Measurements from ENCODE around the gene SMURF2. TPM values are rescaled to one million over a fixed set of nuclear protein-coding genes. Genes with fewer than 3 reads are reported as not detected.

The SMURF2 gene
- total RNA-seq, 1 donor from 2014 or later = 24.6 TPM

GRCh38 chr17:64498308-64499203 is 163.6 kb downstream of the SMURF2 start:
- Histone ChIP-seq H3K9me3 (ENCODE audit: low read depth) (no peaks in the 10 kb centered on the region), H3K9ac (no peak overlapping the region), H2AFZ (replicated peaks) (no peak overlapping the region), H3K4me3 (no peak overlapping the region), H3K79me2 (ENCODE audit: low read depth) (peaks cover 75% of the 10 kb centered on the region), H3F3A (ENCODE audit: low read depth) (peaks cover 72% of the 10 kb centered on the region), H3K27me3 (no peaks in the 10 kb centered on the region), H3K4me2 (peak overlapping the region; percentile 91), H3K27ac (peak overlapping the region; percentile 91), H3K36me3 (peaks cover 45% of the 10 kb centered on the region), H4K20me1 (ENCODE audit: low read depth) (peaks cover 83% of the 10 kb centered on the region), H3K4me1 (peaks cover 13% of the 10 kb centered on the region)
- H3K4me3 Mint-ChIP-seq = peak overlapping the region; percentile 19
- peaks cover 7% of the 10 kb centered on the region for H3K27me3 Mint-ChIP-seq (ENCODE audit: insufficient read depth, low read depth)
- H3K36me3 Mint-ChIP-seq = peaks cover 41% of the 10 kb centered on the region
- TF ChIP-seq EZH2 (IDR thresholded peaks at IDR 0.05) = no peak
- TF ChIP-seq CTCF (IDR thresholded peaks at IDR 0.05) = no peak
- TF ChIP-seq EZH2phosphoT487 (IDR thresholded peaks at IDR 0.05) = no peak
- no peak overlapping the region for H3K27ac Mint-ChIP-seq
- H3K9me3 Mint-ChIP-seq = no peaks in the 10 kb centered on the region
- H3K4me1 Mint-ChIP-seq = peaks cover 39% of the 10 kb centered on the region
- DNase-seq (ENCODE audit: low spot score) = peak; percentile 27

GRCh38 chr17:64497565-64498035 is 164.5 kb downstream of the SMURF2 start:
- Mint-ChIP-seq H3K9me3 (no peaks in the 10 kb centered on the region), H3K27me3 (ENCODE audit: insufficient read depth, low read depth) (peaks cover 7% of the 10 kb centered on the region), H3K36me3 (peaks cover 36% of the 10 kb centered on the region), H3K4me3 (peak overlapping the region; percentile 99), H3K27ac (peak overlapping the region; percentile 17), H3K4me1 (peaks cover 39% of the 10 kb centered on the region)
- no peak overlapping the region for H3K9ac ChIP-seq
- TF ChIP-seq EZH2 (IDR thresholded peaks at IDR 0.05) (no peak), CTCF (IDR thresholded peaks at IDR 0.05) (no peak), EZH2phosphoT487 (IDR thresholded peaks at IDR 0.05) (no peak)
- H3K79me2 ChIP-seq (ENCODE audit: low read depth) = peaks cover 73% of the 10 kb centered on the region
- no peaks in the 10 kb centered on the region for H3K27me3 ChIP-seq
- no peak overlapping the region for H2AFZ ChIP-seq (replicated peaks)
- H3K36me3 ChIP-seq = peaks cover 40% of the 10 kb centered on the region
- peak overlapping the region; percentile 91 for H3K4me2 ChIP-seq
- no peaks in the 10 kb centered on the region for H3K9me3 ChIP-seq (ENCODE audit: low read depth)
- peaks cover 63% of the 10 kb centered on the region for H3F3A ChIP-seq (ENCODE audit: low read depth)
- peaks cover 10% of the 10 kb centered on the region for H3K4me1 ChIP-seq
- H3K27ac ChIP-seq = peak overlapping the region; percentile 91
- DNase-seq (ENCODE audit: low spot score) = no peak
- H4K20me1 ChIP-seq (ENCODE audit: low read depth) = peaks cover 73% of the 10 kb centered on the region
- peak overlapping the region; percentile 77 for H3K4me3 ChIP-seq

- peaks cover 56% of the 10 kb centered on the region for H3F3A ChIP-seq (ENCODE audit: low read depth)
- peaks cover 10% of the 10 kb centered on the region for H3K4me1 ChIP-seq
- H3K27ac ChIP-seq = peak within 1 kb of the TSS; percentile 91
- H3K79me2 ChIP-seq (ENCODE audit: low read depth) = peaks cover 66% of the 10 kb centered on the region
- H3K9ac ChIP-seq = peak within 1 kb of the TSS; percentile 52
- Mint-ChIP-seq H3K36me3 (peaks cover 33% of the 10 kb centered on the region), H3K4me3 (peak within 1 kb of the TSS; percentile 99), H3K27me3 (ENCODE audit: insufficient read depth, low read depth) (peaks cover 7% of the 10 kb centered on the region), H3K4me1 (peaks cover 37% of the 10 kb centered on the region), H3K27ac (peak within 1 kb of the TSS; percentile 94), H3K9me3 (no peaks in the 10 kb centered on the region)
- peak within 1 kb of the TSS; percentile 84 for H2AFZ ChIP-seq (replicated peaks)
- TF ChIP-seq EZH2 (IDR thresholded peaks at IDR 0.05) (peak; percentile 37), CTCF (IDR thresholded peaks at IDR 0.05) (peak; percentile 70), EZH2phosphoT487 (IDR thresholded peaks at IDR 0.05) (no peak)
- H3K36me3 ChIP-seq = peaks cover 40% of the 10 kb centered on the region
- peak; percentile 97 for DNase-seq (ENCODE audit: low spot score)
- peaks cover 67% of the 10 kb centered on the region for H4K20me1 ChIP-seq (ENCODE audit: low read depth)
- H3K27me3 ChIP-seq = no peaks in the 10 kb centered on the region
- no peaks in the 10 kb centered on the region for H3K9me3 ChIP-seq (ENCODE audit: low read depth)
- H3K4me3 ChIP-seq = peak within 1 kb of the TSS; percentile 77
- peak within 1 kb of the TSS; percentile 91 for H3K4me2 ChIP-seq
These were observed 165.1 kb downstream of the SMURF2 start, which contains the start of gene POLG2 for GRCh38 chr17:64496786-64497564. TSS of gene POLG2 (minus strand) at chr17:64497054. CDS start at chr17:64496968, 86 bp downstream.

Measured in neural progenitor cell (in vitro differentiated cells).